Left lung (tissue), 10 donors: ENCODE data around the gene FSD1L. TPM values are rescaled to one million over a fixed set of nuclear protein-coding genes. Genes with fewer than 3 reads are reported as not detected.

Source experiments
- ATAC-seq: fragments of 200-7000 bp; cut with Tn5 transposase; one replicate; pipeline ENCODE4 v1.9.1; 2020; ENCODE audit warnings: moderate library complexity
- DNase-seq, 4 donors: peaks; one replicate each; pipeline ENCODE4 v3.0.0-alpha.2; 2013 to 2020
- H3K27ac ChIP-seq, 2 donors: fragments of 200-600 bp; sonication (generic) in 1 of 2; one replicate each; pipeline versions ENCODE4 v1.5.0 to v1.8.0; 2020 to 2021
- H3K27me3 ChIP-seq, 2 donors: fragments of 200-600 bp; sonication (generic) in 1 of 2; one replicate each; pipeline versions ENCODE4 v1.5.0 to v1.8.0; 2020 to 2021
- H3K36me3 ChIP-seq, 2 donors: fragments of 200-600 bp; sonication (generic) in 1 of 2; one replicate each; pipeline versions ENCODE4 v1.5.0 to v1.8.0; 2020 to 2021
- H3K4me1 ChIP-seq, 2 donors: fragments of 200-600 bp; one replicate each; pipeline ENCODE4 v1.8.0; 2021
- H3K4me3 ChIP-seq, 2 donors: fragments of 200-600 bp; sonication (generic) in 1 of 2; one replicate each; pipeline versions ENCODE4 v1.5.0 to v1.8.0; 2020 to 2021; ENCODE audit warnings: mild to moderate bottlenecking in 1 of 2
- H3K9me3 ChIP-seq, 2 donors: fragments of 200-600 bp; sonication (generic) in 1 of 2; one replicate each; pipeline versions ENCODE4 v1.5.0 to v1.8.0; 2020 to 2021
- CTCF ChIP-seq, 2 donors: fragments of 200-600 bp; sonication (generic) in 1 of 2; IDR thresholded peaks; one replicate each; pipeline versions ENCODE4 v1.5.0 to v1.8.0; 2021; ENCODE audit warnings: antibody characterized with exemption in 2 of 2
- intact Hi-C, 2 donors: fragments of 100-400 bp; cut with DNase I; formaldehyde crosslinking; loops; one replicate each; pipeline versions ENCODE4 v1.11.2 to v1.14.2; 2022
- polyA plus RNA-seq, 6 donors: library from polyadenylated mRNA; unstranded; fragments of 120-200 nt; gene quantifications; one replicate each; pipeline ENCODE4 v1.2.1, GENCODE V29; 2013; ENCODE audit not compliant: insufficient read length in 6 of 6
- total RNA-seq, 2 donors: library from RNA; stranded (reverse); fragmentation: NEBNext Ultra II Directional; extraction: Animal tissue kit (Norgen Biotek cat#: 25700); gene quantifications; one replicate each; pipeline ENCODE4 v1.2.1, GENCODE V29; 2021
- donor health status: DM: no; HTN: yes; CAD: no.
- donor health status: DM: no; HTN: no; CAD: no.

The FSD1L gene
- total and polyA plus RNA-seq, 8 donors: 3.7 to 9.4 (median 7.1) TPM

- intact Hi-C loops: no loop called here
- Histone ChIP-seq H3K9me3 (no peaks in the 10 kb centered on the region), H3K27me3 (no peaks in the 10 kb centered on the region), H3K4me1 (peaks cover 0 to 19% of the 10 kb centered on the region in 2 donors), H3K36me3 (no peaks in the 10 kb centered on the region), H3K4me3 (no peak overlapping the region), H3K27ac (no peak overlapping the region)
- DNase-seq (no peak), ATAC-seq (no peak)
- no peak for TF ChIP-seq CTCF (IDR thresholded peaks at IDR 0.05)
These were observed 4.4 kb downstream of the FSD1L start for GRCh38 chr9:105452185-105452584.

GRCh38 chr9:105455836-105456475 lies 8.1 kb downstream of the FSD1L start:
- no peak for DNase-seq
- intact Hi-C loops: no loop called here
- peaks cover 0 to 4% of the 10 kb centered on the region in 2 donors for H3K4me1 ChIP-seq
- H3K27ac ChIP-seq: no peak overlapping the region
- no peak for ATAC-seq
- H3K36me3 ChIP-seq: no peaks in the 10 kb centered on the region
- H3K27me3 ChIP-seq: no peaks in the 10 kb centered on the region
- TF ChIP-seq CTCF (IDR thresholded peaks at IDR 0.05): no peak
- no peak overlapping the region for H3K4me3 ChIP-seq
- H3K9me3 ChIP-seq: peaks cover 0 to 10% of the 10 kb centered on the region in 2 donors

GRCh38 chr9:105457560-105458294 lies 9.9 kb downstream of the FSD1L start:
- H3K4me1 ChIP-seq: peaks cover 0 to 4% of the 10 kb centered on the region in 2 donors
- H3K9me3 ChIP-seq: peaks cover 0 to 10% of the 10 kb centered on the region in 2 donors
- H3K4me3 ChIP-seq: no peak overlapping the region
- H3K27ac ChIP-seq: no peak overlapping the region
- intact Hi-C loops: no loop called here
- TF ChIP-seq CTCF (IDR thresholded peaks at IDR 0.05): no peak
- H3K27me3 ChIP-seq: no peaks in the 10 kb centered on the region
- ATAC-seq (peak; percentile 50), DNase-seq (peak in 1 of 4 donors; percentile 78)
- H3K36me3 ChIP-seq: no peaks in the 10 kb centered on the region

GRCh38 chr9:105458404-105458803 lies 10.6 kb downstream of the FSD1L start:
- no peaks in the 10 kb centered on the region for H3K27me3 ChIP-seq
- DNase-seq: no peak
- peaks cover 0 to 4% of the 10 kb centered on the region in 2 donors for H3K4me1 ChIP-seq
- no peak for TF ChIP-seq CTCF (IDR thresholded peaks at IDR 0.05)
- H3K9me3 ChIP-seq: peaks cover 0 to 10% of the 10 kb centered on the region in 2 donors
- intact Hi-C loops: no loop called here
- no peak overlapping the region for H3K27ac ChIP-seq
- no peak for ATAC-seq
- no peak overlapping the region for H3K4me3 ChIP-seq
- H3K36me3 ChIP-seq: no peaks in the 10 kb centered on the region

- H3K4me1 ChIP-seq: peaks cover 0 to 4% of the 10 kb centered on the region in 2 donors
- H3K27me3 ChIP-seq: no peaks in the 10 kb centered on the region
- no peak overlapping the region for H3K4me3 ChIP-seq
- TF ChIP-seq CTCF (IDR thresholded peaks at IDR 0.05): no peak
- peaks cover 0 to 10% of the 10 kb centered on the region in 2 donors for H3K9me3 ChIP-seq
- no peak for DNase-seq
- no peaks in the 10 kb centered on the region for H3K36me3 ChIP-seq
- intact Hi-C loops: no loop called here
- ATAC-seq: peak; percentile 16
- H3K27ac ChIP-seq: no peak overlapping the region
These were observed 11.5 kb downstream of the FSD1L start for GRCh38 chr9:105459336-105459735.
